Neural progenitor cell (in vitro differentiated cells): ENCODE measurements around the gene WDR62. TPM values are rescaled to one million over a fixed set of nuclear protein-coding genes. Genes with fewer than 3 reads are reported as not detected.

Experiments
- DNase-seq: peaks from one replicate; pipeline ENCODE4 v3.0.0-alpha.2; 2016; ENCODE audit warnings: low spot score
- H2AFZ ChIP-seq: fragments of 200-600 bp; sonication (generic); replicated peaks from 2 replicates; pipeline ENCODE4 v1.6.1; 2016; ENCODE audit warnings: antibody characterized with exemption
- H3F3A ChIP-seq: fragments of 200-600 bp; sonication (generic); 2 replicates; pipeline ENCODE4 v1.6.1; 2016; ENCODE audit warnings: antibody characterized with exemption, low read depth
- H3K27ac ChIP-seq: fragments of 200-600 bp; sonication (generic); 2 replicates; pipeline ENCODE4 v1.5.1; 2016; ENCODE audit warnings: mild to moderate bottlenecking
- H3K27me3 ChIP-seq: fragments of 200-600 bp; sonication (generic); 2 replicates; pipeline ENCODE4 v1.6.1; 2016; ENCODE audit warnings: mild to moderate bottlenecking, moderate library complexity
- H3K36me3 ChIP-seq: fragments of 200-600 bp; sonication (generic); 2 replicates; pipeline ENCODE4 v1.5.1; 2016
- H3K4me1 ChIP-seq: fragments of 200-600 bp; sonication (generic); 2 replicates; pipeline ENCODE4 v1.6.1; 2016; ENCODE audit warnings: mixed run types
- H3K4me2 ChIP-seq: fragments of 200-600 bp; sonication (generic); 2 replicates; pipeline ENCODE4 v1.6.1; 2016
- H3K4me3 ChIP-seq: fragments of 200-600 bp; sonication (generic); 2 replicates; pipeline ENCODE4 v1.5.1; 2016
- H3K79me2 ChIP-seq: fragments of 200-600 bp; sonication (generic); 2 replicates; pipeline ENCODE4 v1.6.1; 2016; ENCODE audit warnings: low read depth
- H3K9ac ChIP-seq: fragments of 200-600 bp; sonication (generic); 2 replicates; pipeline ENCODE4 v1.6.1; 2016
- H3K9me3 ChIP-seq: fragments of 200-600 bp; sonication (generic); 2 replicates; pipeline ENCODE4 v1.5.1; 2016; ENCODE audit warnings: low read depth
- H4K20me1 ChIP-seq: fragments of 200-600 bp; sonication (generic); 2 replicates; pipeline ENCODE4 v1.6.1; 2016; ENCODE audit warnings: low read depth
- H3K27ac Mint-ChIP-seq: 3 replicates; pipeline ENCODE4 v1.8.0; 2021; ENCODE audit warnings: mixed read lengths
- H3K27me3 Mint-ChIP-seq: 2 replicates; pipeline ENCODE4 v1.8.0; 2022; ENCODE audit warnings: low read depth, mild to moderate bottlenecking, inconsistent platforms, moderate library complexity, mixed read lengths; ENCODE audit not compliant: insufficient read depth
- H3K36me3 Mint-ChIP-seq: 3 replicates; pipeline ENCODE4 v1.8.0; 2021; ENCODE audit warnings: mixed read lengths
- H3K4me1 Mint-ChIP-seq: 3 replicates; pipeline ENCODE4 v1.8.0; 2021; ENCODE audit warnings: mixed read lengths
- H3K4me3 Mint-ChIP-seq: 3 replicates; pipeline ENCODE4 v1.8.0; 2021; ENCODE audit warnings: mild to moderate bottlenecking, moderate library complexity, mixed read lengths
- H3K9me3 Mint-ChIP-seq: 3 replicates; pipeline ENCODE4 v1.8.0; 2020; ENCODE audit warnings: mixed read lengths
- EZH2 ChIP-seq: fragments of 200-600 bp; sonication (generic); IDR thresholded peaks from 2 replicates; pipeline ENCODE4 v1.6.1; 2017; ENCODE audit warnings: antibody characterized with exemption, mild to moderate bottlenecking, moderate library complexity
- EZH2phosphoT487 ChIP-seq: fragments of 200-600 bp; sonication (generic); IDR thresholded peaks from 2 replicates; pipeline ENCODE4 v1.6.1; 2017; ENCODE audit warnings: antibody characterized with exemption
- total RNA-seq: library from RNA; depleted of rRNA; stranded (reverse); fragments of >200 nt; gene quantifications from 2 replicates; pipeline ENCODE4 v1.2.3, GENCODE V29; 2015; ENCODE audit warnings: low replicate concordance
- TF ChIP-seq, protein P1 (sequence below): fragments of 200-600 bp; sonication (generic); IDR thresholded peaks from 2 replicates; pipeline ENCODE4 v1.5.1; 2017; ENCODE audit warnings: antibody characterized with exemption, mild to moderate bottlenecking

Gene WDR62
- total RNA-seq, 1 donor from 2014 or later, result 12.0 TPM

DNA sequence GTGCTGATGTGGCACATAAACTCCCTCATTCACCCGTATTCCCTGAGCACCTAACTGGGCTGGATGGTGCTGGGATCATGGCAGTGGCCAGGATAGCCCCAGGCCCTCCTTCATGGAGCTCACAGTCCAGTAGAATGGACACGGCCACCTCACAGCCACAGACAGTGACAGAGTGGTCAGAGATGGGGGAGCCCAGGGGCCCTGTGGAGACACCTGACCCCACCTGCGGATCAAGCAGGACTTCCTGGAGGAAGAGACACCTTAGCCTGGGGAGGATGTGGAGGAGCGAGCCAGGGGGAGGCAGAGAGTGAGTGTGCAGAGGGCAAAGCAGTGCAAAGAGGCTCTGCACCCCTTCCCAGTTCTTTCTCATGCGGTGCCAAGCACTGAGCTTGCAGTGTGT is 35.1 kb downstream of the WDR62 start:
- H2AFZ ChIP-seq, result no peak overlapping the region
- H3K36me3 Mint-ChIP-seq, result peaks cover 20% of the 10 kb centered on the region
- no peak overlapping the region for H3K27ac Mint-ChIP-seq

DNA sequence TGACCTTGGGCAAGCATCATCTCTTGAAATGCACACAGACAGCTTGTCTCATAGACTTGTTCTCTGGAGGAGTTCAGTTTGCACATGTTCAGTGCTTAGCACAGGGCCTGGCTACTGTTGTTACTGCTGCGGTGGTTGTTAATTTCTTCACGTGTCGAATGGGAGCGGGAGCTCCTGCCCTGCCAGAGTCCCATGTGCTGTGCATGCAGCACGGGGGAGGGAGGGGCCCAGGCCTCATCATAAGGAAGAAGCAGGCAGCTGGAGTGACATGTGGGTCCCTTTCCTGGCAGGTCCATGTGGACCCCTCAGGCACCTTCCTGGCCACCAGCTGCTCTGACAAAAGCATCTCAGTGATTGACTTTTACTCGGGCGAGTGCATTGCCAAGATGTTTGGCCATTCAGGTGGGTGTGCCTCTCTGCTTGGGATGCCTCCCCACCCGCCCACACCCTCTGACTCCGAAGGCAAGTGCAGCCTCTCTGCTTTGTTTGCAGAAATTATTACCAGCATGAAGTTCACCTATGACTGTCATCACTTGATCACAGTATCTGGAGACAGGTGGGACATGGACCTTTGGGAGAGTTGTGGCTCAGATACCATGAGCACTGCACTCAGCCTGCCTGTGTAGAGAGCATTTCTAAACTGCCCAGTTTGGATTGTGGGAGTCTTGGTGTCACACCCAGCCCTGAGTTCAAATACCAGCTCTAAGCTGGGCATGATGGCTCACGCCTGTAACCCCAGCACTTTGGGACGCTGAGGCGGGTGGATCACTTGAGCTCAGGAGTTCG is 36.4 kb downstream of the WDR62 start:
- H3K4me3 Mint-ChIP-seq, result no peak overlapping the region
- no peak overlapping the region for H3K27ac Mint-ChIP-seq
- H2AFZ ChIP-seq, result no peak overlapping the region
- H3K9me3 ChIP-seq, result no peaks in the 10 kb centered on the region
- no peaks in the 10 kb centered on the region for H3K27me3 ChIP-seq
- H3F3A ChIP-seq, result peaks cover 4% of the 10 kb centered on the region
- H3K27ac ChIP-seq, result no peak overlapping the region
- TF ChIP-seq EZH2phosphoT487 (no peak), EZH2 (no peak)
- H3K79me2 ChIP-seq, result no peaks in the 10 kb centered on the region
- H3K9me3 Mint-ChIP-seq, result no peaks in the 10 kb centered on the region
- H3K4me1 Mint-ChIP-seq, result no peaks in the 10 kb centered on the region
- peaks cover 2% of the 10 kb centered on the region for H3K27me3 Mint-ChIP-seq
- H3K4me2 ChIP-seq, result no peak overlapping the region
- H3K4me1 ChIP-seq, result no peaks in the 10 kb centered on the region
- DNase-seq, result no peak
- no peaks in the 10 kb centered on the region for H3K36me3 ChIP-seq
- H3K4me3 ChIP-seq, result no peak overlapping the region
- peaks cover 17% of the 10 kb centered on the region for H3K36me3 Mint-ChIP-seq
- no peak overlapping the region for H3K9ac ChIP-seq
- H4K20me1 ChIP-seq, result no peaks in the 10 kb centered on the region

More for the DNA sequence above, 35.1 kb downstream of the WDR62 start:
- Histone ChIP-seq H3K4me2 (no peak overlapping the region), H3K36me3 (no peaks in the 10 kb centered on the region), H3K9ac (no peak overlapping the region), H4K20me1 (no peaks in the 10 kb centered on the region), H3F3A (no peaks in the 10 kb centered on the region), H3K4me1 (no peaks in the 10 kb centered on the region), H3K9me3 (no peaks in the 10 kb centered on the region), H3K4me3 (no peak overlapping the region), H3K27ac (no peak overlapping the region), H3K27me3 (no peaks in the 10 kb centered on the region), H3K79me2 (no peaks in the 10 kb centered on the region)
- no peaks in the 10 kb centered on the region for H3K9me3 Mint-ChIP-seq
- H3K4me1 Mint-ChIP-seq, result no peaks in the 10 kb centered on the region
- TF ChIP-seq EZH2phosphoT487, result no peak
- TF ChIP-seq EZH2, result no peak
- TF ChIP-seq, protein P1, sequence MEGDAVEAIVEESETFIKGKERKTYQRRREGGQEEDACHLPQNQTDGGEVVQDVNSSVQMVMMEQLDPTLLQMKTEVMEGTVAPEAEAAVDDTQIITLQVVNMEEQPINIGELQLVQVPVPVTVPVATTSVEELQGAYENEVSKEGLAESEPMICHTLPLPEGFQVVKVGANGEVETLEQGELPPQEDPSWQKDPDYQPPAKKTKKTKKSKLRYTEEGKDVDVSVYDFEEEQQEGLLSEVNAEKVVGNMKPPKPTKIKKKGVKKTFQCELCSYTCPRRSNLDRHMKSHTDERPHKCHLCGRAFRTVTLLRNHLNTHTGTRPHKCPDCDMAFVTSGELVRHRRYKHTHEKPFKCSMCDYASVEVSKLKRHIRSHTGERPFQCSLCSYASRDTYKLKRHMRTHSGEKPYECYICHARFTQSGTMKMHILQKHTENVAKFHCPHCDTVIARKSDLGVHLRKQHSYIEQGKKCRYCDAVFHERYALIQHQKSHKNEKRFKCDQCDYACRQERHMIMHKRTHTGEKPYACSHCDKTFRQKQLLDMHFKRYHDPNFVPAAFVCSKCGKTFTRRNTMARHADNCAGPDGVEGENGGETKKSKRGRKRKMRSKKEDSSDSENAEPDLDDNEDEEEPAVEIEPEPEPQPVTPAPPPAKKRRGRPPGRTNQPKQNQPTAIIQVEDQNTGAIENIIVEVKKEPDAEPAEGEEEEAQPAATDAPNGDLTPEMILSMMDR, result no peak
- no peak for DNase-seq
- H3K4me3 Mint-ChIP-seq, result no peak overlapping the region
- H3K27me3 Mint-ChIP-seq, result peaks cover 2% of the 10 kb centered on the region

DNA sequence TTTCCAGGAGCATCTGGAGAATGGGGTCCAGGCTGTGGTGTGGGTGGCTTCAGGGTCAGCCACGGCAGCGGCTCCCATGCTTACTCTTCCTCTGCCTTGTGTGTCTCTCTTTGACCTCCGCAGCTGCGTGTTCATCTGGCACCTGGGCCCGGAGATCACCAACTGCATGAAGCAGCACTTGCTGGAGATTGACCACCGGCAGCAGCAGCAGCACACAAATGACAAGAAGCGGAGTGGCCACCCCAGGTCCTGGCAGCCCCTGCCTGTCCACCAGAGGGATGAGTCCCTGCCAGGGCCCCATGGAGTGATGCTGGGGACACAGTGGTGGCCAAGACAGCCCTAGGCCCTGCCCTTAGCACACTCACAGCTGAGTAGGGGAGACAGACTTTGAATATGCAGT is 37.9 kb downstream of the WDR62 start:
- Mint-ChIP-seq H3K27ac (no peak overlapping the region), H3K4me1 (no peaks in the 10 kb centered on the region), H3K9me3 (no peaks in the 10 kb centered on the region), H3K36me3 (peaks cover 19% of the 10 kb centered on the region), H3K4me3 (no peak overlapping the region), H3K27me3 (peaks cover 2% of the 10 kb centered on the region)
- Histone ChIP-seq H3K36me3 (no peaks in the 10 kb centered on the region), H3K9me3 (no peaks in the 10 kb centered on the region), H3F3A (peaks cover 4% of the 10 kb centered on the region), H3K79me2 (no peaks in the 10 kb centered on the region), H3K27me3 (no peaks in the 10 kb centered on the region), H4K20me1 (no peaks in the 10 kb centered on the region), H2AFZ (no peak overlapping the region), H3K4me1 (no peaks in the 10 kb centered on the region), H3K9ac (no peak overlapping the region), H3K4me2 (no peak overlapping the region), H3K27ac (no peak overlapping the region), H3K4me3 (no peak overlapping the region)
- TF ChIP-seq EZH2phosphoT487 (no peak), EZH2 (no peak)
- TF ChIP-seq, protein P1, result no peak
- DNase-seq, result no peak

DNA sequence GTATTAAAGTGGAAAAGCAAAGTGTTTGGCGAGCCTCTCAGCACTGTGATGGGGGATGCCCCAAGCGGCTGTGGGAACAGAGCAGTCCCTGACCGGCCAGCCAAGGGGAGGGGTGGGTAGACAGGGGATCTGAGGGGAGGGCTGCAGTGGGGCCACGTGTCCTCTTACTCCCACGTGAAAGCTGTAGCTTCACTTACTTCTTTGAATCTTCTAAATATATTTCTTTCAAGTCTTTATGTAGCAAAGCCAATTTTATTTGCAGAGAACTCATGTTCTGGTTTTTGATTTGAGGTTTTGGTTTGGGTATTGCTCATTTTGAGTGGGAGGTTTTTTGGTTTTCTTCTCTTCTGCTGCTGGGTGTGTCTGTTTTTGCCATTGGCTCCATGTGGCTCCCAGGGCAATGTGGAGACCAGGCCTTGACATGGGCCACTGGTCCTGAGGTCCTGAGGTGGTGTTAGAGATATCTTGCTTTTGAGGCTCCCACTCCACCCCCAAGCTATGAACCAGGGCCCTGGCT is 38.5 kb downstream of the WDR62 start:
- Histone ChIP-seq H3K9ac (no peak overlapping the region), H3K4me2 (no peak overlapping the region), H3K9me3 (no peaks in the 10 kb centered on the region), H3K4me3 (no peak overlapping the region), H3K4me1 (no peaks in the 10 kb centered on the region), H3K27me3 (no peaks in the 10 kb centered on the region), H2AFZ (no peak overlapping the region), H3K27ac (no peak overlapping the region), H3F3A (peaks cover 4% of the 10 kb centered on the region), H4K20me1 (no peaks in the 10 kb centered on the region), H3K79me2 (no peaks in the 10 kb centered on the region), H3K36me3 (no peaks in the 10 kb centered on the region)
- Mint-ChIP-seq H3K36me3 (peaks cover 16% of the 10 kb centered on the region), H3K4me1 (no peaks in the 10 kb centered on the region), H3K4me3 (no peak overlapping the region), H3K27ac (no peak overlapping the region), H3K9me3 (no peaks in the 10 kb centered on the region), H3K27me3 (peaks cover 2% of the 10 kb centered on the region)
- no peak for DNase-seq
- TF ChIP-seq EZH2phosphoT487, result no peak
- TF ChIP-seq, protein P1, result no peak
- no peak for TF ChIP-seq EZH2
